ENCODE data around the gene PITPNC1.

DNA sequence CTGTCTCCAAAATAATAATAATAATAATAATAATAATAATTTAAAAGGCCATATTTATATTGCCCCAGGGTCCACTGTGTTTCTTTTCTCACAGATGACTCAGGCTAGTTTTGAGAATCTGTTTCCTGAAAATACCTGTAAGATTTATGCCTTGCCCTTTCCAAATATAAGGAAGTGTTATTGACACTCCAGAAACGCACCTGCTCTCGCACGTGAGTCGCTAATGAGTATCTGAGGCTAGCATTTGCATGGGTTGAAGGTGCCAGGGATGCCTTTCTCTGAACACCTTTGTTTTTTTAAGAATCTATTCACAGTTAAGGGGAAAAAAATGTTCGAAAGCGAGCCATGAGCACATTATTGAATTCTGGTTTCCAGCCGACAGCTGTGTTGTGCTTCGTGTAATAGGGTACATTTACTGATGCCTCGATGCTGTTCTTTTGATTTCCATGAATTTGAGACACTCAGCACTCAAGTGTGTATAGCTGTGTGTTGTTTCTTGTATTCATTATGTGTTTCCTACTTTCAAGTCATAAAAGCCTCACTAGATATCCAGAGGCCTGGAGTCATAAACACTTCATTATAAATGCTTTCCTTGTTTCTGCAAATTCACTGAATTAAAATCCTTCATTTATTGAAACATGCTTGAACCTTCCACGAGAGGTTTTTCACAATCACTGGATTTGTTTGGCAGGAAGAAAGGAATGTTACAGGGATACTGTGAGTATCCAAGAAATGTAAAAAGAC lies 295.7 kb downstream of the PITPNC1 start:
- TF ChIP-seq, protein P1, sequence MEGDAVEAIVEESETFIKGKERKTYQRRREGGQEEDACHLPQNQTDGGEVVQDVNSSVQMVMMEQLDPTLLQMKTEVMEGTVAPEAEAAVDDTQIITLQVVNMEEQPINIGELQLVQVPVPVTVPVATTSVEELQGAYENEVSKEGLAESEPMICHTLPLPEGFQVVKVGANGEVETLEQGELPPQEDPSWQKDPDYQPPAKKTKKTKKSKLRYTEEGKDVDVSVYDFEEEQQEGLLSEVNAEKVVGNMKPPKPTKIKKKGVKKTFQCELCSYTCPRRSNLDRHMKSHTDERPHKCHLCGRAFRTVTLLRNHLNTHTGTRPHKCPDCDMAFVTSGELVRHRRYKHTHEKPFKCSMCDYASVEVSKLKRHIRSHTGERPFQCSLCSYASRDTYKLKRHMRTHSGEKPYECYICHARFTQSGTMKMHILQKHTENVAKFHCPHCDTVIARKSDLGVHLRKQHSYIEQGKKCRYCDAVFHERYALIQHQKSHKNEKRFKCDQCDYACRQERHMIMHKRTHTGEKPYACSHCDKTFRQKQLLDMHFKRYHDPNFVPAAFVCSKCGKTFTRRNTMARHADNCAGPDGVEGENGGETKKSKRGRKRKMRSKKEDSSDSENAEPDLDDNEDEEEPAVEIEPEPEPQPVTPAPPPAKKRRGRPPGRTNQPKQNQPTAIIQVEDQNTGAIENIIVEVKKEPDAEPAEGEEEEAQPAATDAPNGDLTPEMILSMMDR (IDR thresholded peaks at IDR 0.05; ENCODE audit: low read length): no peak
- TF ChIP-seq EZH2 (IDR thresholded peaks at IDR 0.05; ENCODE audit: borderline replicate concordance, low read length): no peak

Data from OCI-LY1 (cell line).